NCI-H1436 treated with DMSO at 0.1 percent for 48 hours (cell line): ENCODE measurements around the gene MAD2L1.

ENCODE experiments used
- DNase-seq: peaks from one replicate; lab custom pipeline; 2025; lab: John Stamatoyannopoulos, UW

MAD2L1 gene

DNA sequence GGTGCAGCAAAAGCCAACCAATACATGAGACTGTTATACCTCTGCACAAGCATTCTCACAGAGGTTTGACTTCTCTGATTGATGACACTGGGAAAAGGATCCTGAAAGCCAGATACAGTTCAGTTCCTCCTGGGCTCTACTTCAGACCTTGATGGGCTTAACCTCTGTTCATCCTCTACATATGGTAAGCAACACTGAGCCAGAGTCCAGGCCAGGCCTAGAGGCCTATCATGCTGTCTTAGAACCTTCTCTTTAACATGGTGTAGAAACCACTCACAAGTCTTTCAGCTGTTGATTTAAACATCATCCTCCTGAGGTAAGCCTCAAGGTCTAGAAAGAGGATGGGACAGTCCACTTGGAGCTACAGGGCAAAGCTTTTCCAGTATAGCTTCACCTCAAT, 9.2 kb downstream of the MAD2L1 start:
- no peak for DNase-seq

GRCh38 chr4:120056246-120056645, 10.4 kb downstream of the MAD2L1 start:
- no peak for DNase-seq

DNA sequence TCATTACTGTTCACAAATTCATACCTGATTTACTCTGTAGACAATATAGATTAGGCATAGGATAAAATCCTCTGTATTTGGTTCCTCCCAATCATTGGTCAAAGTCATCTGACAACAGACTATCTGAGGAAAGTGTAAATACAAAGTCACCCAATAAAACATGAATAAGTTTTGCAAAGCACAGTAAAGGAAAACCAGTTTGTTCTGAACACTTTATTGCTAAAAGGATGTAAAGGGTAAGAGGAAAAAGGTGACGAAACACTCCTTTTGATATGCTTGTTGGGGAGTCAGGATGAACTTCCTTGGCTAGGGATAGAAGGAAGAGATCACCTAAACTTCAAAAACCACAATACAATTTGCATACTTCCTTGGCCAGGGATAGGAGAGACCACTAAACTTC, 10.9 kb downstream of the MAD2L1 start:
- DNase-seq: no peak

- no peak for DNase-seq
Measured at GRCh38 chr4:120055162-120055561, 11.5 kb downstream of the MAD2L1 start.

GRCh38 chr4:120053911-120054310, 12.7 kb downstream of the MAD2L1 start:
- DNase-seq: no peak

GRCh38 chr4:120052856-120053255, 13.8 kb downstream of the MAD2L1 start:
- no peak for DNase-seq

GRCh38 chr4:120051253-120051652, 15.4 kb downstream of the MAD2L1 start:
- no peak for DNase-seq

DNA sequence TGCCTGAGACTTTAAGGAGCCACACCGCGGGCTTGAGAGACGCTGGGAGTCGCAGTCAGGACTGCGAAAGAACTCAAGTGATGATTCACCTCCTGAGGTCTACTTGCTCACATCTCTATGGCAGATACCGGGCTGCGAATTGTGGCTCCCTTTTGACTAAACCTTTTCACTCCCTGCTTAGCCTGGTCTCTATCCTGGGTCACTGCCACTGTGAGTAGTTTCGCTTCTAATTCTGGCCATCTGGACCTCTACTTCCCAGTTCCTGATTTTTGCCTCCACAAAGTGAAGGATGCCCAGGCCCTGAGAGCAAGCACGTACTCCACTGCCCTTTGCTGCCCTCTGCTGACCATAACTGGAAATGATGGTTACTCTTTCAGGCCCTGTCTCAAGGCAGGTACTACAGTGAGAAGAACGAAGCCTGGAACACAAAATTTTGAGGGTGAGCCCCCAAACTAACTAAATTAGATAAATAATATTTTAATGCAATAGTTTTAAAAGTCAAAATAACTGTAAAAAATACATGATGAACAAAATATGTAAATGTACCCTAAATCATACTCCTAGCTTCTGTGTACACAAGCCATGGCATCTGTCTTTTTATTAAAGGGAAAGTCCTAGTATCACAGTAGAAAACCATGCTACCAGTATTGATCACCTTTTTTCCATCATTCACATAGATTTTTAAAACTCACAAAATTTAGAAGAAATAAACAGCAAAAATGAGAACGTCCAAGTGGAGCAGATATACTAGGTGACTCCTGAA, 16.7 kb downstream of the MAD2L1 start:
- DNase-seq: peak; percentile 12

DNA sequence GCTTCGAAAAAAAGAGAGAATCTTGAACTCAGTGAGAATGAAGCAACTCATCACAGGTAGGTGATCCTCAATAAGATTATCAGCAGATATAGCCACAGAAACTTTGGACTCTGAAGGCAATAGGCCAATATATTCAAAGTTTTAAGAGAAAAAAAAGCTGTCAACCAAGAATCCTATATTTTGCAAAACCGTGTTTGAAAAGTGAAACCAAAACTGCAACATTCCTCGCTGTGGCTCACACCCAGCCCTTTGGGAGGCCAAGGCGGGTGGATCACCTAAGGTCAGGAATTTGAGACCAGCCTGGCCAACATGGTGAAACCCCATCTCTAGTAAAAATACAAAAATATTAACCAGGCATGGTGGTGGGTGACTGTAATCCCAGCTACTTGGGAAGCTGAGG, 22.8 kb downstream of the MAD2L1 start:
- no peak for DNase-seq

DNA sequence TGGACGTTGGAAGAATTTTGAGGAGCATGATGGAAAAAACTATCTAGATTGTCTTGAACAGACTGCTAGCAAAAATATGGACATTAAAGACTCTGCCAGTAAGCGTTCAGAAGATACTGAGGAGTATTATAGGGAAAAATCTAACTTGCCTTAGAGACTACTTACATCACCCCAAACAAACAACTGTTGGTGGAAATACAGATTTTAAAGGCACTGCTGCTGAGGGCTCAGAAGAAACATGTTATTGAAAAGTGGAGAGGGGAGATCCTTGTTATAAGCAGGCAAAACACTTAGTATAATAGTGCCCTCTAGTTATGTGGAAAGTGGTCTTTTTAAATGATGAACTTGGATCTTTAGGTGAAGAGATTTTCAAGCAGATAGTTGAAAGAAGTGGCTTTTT, 29.2 kb downstream of the MAD2L1 start:
- DNase-seq: no peak

- DNase-seq: no peak
Measured at GRCh38 chr4:120034913-120035312, 31.7 kb downstream of the MAD2L1 start.

DNA sequence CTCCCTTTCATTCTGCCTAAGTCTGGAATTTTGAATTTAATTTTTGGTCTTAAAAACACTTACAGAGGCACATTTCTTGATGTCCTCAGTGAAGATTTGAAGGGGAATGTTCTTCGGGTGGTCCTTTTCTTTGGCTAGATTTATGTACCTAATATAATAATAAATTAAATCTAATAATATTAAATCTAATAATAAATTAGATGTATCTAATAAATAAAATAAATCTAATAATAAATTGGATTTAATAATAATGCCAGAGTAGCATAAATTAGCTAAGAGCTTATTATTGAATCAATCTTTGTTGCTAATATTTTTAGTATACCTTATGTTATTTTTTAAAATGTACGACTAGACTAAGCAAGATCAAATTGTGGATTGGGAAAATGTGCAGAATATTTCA, 39.8 kb downstream of the MAD2L1 start:
- DNase-seq: no peak

DNA sequence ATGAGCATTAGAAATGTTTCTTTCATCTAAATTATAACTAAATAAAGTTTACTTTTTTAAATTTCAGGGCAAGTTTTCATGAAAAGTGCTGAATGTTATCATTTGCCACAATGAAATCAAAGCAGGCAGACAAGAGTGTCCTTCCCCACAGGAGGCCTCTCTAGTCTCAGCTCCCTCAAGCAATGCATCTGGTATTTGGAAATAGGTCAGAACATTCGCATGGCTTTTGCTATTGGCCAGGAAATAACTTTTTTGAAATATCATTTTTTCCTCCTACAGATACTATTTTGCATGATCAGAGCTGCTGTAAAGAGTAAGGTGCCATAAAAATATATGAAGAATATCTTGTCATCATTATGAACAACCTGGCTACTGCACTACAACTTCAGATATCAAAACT, 41.1 kb downstream of the MAD2L1 start:
- DNase-seq: no peak

- DNase-seq: no peak
Measured at GRCh38 chr4:120018786-120019185, 47.9 kb downstream of the MAD2L1 start.

DNA sequence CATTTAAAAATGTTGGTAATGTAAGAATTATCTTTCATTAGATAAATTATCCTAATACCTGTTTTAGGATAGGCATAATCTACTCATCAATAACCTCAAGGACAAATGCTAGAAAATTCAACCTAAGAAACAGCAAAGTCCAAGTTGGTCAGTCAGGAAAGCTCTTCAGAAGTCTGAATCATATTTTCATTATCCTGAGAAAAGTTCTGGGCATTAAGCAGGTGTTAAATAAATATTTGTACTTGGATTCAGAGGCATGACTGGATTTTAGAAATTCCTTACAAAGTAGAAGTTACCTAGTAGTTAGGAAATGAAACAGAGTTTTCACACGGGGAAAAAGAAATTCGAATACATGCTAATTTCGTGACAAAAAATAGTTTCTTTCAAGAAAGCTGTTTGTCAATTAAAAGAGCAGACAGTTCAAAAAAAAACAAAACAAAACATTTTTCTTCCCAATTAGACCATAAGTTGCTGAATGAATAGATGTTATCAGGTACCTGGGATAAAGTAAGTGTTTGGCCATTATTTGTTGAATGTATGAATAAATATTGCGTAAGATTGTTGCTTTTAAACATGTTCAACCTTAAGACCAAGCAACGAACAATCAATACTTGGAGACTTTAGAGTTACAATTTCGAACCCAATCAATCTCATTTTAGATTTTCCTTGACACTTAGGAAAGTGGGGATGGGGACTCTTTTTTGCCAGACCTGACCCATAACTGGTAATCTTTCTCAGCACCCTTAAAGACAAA, 48.5 kb downstream of the MAD2L1 start:
- no peak for DNase-seq

- DNase-seq: no peak
Measured at GRCh38 chr4:120011725-120012124, 54.9 kb downstream of the MAD2L1 start.

DNA sequence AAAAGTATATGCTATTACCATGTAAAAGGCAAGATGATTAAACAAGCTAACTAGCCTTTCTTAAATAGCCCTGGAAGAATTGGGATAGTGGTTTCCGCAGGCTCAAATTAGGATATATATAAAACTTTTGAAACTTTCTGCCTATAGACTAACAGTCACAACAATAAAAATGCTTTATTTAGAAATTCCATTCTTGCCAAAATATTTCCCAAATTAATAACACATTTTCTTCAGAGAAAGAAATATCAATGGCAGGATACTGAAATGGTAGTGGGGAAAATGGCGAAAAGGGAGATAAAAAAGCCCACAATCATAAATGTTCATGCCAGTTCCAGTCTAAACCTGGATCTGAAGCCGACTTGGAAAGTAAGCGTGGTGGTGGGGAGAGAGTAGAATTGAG, 56.0 kb downstream of the MAD2L1 start:
- no peak for DNase-seq

DNA sequence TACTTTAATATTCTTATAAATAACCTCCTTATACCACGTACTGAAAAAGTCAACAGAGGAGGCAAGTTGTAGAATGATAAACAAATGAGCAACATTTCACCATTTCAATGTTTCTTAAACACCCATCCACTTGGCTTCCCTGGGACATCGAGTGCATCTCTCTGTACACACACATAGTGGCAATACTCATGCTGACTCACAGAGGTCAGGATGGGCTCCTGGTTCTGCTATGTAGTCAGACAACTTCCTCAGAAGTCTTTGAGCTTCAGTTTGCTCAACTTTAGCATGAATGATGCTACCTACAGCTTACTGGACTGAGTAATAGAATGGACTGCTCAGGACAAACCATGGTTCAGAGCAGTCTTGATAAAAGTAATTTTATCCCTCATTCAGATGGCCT, 56.9 kb downstream of the MAD2L1 start:
- DNase-seq: no peak

DNA sequence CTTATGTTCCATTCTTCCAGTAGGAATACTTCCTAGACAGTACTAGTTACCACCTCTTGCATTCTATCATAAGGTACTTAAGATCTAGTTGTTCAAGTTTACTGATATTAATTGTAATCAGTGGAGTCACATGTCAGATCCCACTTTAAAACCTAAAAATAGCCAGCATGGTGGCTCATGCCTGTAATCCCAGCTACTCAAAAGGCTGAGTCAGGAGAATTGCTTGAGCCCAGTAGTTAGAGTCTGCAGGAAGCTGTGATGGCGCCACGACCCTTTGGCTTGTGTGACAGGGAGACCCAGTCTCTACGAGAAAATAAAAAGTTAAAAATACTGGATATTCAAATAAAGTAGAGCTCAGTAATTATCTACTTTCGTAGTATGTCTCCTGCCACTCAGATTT, 57.7 kb downstream of the MAD2L1 start:
- no peak for DNase-seq

- DNase-seq: no peak
Measured at GRCh38 chr4:120007896-120008436, 58.7 kb downstream of the MAD2L1 start.

- peak; percentile 36 for DNase-seq
Measured at GRCh38 chr4:120007191-120007871, 59.3 kb downstream of the MAD2L1 start.
